NAMALWA (cell line): Measurements from ENCODE around the gene IFI27L2.
"Not testable (repeated sequence)": the region's sequence is repeated elsewhere in the genome, so short reads cannot be mapped to it uniquely, and the experiment has no call there.

Experiments
- DNase-seq: peaks from one replicate; pipeline ENCODE4 v3.0.0-alpha.2; 2015; ENCODE audit warnings: low spot score

Gene IFI27L2, protein sequence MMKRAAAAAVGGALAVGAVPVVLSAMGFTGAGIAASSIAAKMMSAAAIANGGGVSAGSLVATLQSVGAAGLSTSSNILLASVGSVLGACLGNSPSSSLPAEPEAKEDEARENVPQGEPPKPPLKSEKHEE

DNA sequence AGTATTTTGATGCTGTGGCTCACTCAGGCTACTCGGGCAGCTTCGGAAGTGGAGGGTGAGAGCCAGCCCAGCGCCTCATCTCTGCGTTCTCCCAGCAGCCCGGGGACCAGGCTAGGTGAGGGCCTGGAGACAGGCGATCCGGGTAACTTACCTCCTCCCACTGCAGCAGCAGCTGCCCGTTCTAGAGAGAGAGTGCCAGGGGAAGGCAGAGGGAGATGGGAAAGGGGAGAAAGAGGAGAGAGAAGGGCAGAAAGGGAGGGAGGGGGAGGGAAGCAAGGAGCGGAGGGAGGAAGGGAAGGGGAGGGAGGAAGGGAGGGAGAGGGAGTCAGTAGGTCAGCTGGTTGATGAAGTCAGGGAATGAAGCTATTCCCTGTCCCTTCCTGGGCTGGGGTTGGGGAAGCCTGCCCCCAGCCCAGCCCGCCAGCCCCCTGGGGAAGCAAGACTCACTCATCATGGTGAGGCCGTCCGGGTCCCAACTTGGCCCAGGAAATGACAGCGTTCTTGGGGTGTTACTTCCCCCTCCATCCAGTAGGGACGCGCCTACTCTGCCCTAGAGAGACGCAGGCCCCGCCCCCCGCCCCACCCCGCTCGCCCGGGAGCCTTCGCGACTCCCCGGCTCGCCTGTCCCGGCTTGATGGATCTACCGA, at the start of gene IFI27L2:
IFI27L2 (minus strand) TSS at position 494 of the 647 bp plus-strand sequence; CDS start at position 454, 40 bp downstream.
- DNase-seq: peak; percentile 80

DNA sequence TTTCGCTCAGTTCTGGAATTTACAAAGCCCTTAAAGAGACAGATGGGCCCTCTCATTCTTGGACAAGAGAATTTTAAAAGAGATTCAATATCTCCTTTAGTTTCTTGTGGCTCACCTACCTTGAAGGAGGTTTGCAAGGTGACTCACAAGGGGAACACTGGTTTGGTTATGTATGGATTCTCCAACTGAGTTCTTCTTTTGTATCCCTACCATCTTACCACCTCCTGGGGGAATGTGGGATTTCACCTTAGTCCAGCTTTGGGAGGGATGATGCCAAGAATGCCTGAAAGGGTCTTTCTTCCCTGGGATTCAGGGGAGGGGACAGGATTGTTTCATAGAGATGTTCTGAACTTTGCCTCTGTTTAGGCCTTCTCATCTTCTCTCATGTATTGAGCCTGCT, 48.4 kb upstream of the IFI27L2 start:
- no peak for DNase-seq

DNA sequence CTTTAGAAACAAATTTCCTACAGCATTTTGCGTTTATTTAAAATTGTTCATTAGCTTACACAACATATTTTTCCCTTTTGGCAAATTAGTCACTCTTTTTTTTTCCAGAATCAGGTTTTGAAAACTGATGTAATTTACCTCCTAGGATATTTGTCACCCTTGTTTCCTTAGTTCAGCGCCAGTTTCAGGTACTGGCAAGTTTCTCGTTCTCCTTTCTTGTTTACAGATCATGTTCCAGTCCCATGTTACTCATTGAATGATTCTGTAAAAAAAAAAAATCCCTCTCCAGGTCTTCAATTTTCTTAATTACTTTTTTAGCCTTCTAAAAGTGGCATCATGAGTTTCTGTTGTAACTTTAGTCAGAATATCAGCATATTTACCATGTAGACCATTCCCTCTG, 47.4 kb upstream of the IFI27L2 start:
- no peak for DNase-seq

DNA sequence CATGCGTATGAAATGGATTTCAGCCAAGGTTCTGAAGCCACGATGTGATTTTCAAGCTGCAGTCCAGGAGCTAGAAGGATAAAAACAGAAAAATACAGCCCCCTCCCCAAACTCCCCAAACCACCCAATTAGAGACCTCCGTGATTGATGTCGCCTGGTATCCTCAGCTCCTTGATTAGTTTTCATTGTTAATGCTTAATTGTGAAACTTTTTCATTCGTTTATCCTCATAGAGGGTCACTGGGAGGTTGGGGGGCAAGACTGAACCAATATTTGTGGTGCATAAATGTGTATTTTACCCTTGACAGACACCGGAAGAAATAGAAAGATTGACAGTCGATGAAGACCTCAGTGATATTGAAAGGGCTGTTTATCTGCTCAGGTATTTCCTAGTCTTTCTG, 46.3 kb upstream of the IFI27L2 start:
- DNase-seq: no peak

DNA sequence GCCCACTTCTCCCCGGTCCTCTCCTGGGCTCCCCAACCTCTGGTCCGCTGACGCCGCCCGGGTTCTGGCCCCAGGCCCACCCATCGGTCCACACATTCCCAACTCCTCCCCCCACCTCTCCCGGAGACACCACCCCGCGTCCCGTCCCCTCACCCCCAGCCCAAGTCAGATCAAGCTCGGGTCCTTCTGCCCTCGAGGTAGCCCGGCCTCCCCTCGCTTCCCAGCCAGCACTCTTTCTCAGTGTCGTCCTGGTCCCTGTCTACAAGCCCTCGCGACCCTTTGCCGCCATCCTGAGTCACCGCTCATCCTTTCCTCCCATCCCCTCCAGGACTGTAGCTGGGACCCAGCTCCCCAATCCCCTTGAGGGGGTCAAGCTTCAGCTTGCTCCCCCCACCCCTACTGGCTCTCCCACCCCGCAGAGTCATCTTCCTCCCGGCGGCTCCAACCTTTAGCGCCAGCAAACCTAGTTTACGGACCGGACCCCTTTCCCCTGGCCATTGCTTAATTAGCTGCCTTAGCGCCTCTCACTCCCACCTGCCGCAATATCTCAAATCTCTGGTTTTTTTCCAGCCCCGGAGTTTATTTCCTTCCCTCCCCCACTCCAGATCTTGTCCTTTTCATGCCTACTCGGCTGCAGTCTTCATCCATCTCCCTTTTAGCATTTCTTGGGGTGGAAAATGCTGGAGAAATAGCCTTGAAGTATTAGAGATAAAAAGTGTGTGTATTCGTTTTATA, 45.8 kb upstream of the IFI27L2 start:
- no peak for DNase-seq

DNA sequence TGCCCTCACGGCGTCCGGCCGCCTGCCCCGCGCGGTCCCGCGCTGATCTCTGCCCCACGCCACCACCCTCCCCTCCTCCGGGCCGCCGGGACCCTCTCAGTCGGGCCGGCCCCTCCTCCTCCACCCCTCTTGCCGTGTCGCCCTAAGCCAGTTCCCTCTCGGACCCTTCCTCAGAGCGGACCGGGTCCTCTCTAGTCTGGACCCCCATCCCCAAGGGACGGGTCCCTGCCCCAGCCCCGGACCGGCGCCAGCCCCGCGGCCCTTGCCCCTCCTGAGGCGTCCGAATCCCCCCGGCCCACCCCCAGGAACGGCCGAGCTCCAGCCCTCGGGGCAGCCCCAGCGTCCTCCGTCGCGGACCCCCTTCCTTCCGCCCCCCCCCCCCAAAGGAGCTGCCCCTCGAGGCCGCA, 45.2 kb upstream of the IFI27L2 start:
- peak; percentile 5 for DNase-seq

DNA sequence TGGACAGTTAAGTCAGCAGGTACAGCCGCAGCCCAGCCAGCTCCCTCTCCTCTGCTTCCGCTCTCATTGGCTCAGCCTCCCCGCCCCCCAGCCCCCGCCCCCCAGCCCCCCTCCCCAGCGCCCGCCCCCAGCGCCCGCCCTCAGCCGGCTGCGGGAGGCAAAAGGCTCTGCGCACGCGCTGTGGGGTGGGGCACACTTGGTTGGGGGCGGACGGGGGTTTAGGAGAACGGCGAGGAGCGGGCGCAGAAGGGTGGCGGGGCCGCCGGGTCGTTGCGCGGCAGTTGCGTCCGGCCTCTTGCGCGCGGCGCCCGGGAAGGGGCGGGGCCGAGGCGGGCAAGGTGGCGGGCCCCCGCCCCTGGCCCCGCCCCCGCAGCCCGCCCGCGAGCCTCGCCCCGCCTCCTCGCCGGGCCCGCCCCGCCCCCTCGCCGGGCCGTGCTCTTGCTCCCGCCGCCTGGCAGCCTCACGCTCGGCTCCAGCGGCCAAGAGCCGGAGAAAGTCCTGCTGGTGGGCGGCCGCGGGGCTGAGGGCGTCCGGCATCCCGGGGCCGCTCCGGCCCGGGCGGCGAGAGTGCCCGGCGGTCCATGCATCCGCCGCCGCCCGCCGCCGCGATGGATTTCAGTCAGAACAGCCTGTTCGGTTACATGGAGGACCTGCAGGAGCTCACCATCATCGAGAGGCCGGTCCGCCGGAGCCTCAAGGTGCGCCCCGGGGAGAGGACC, 44.6 kb upstream of the IFI27L2 start, which contains the start of gene PPP4R4:
PPP4R4 (plus strand) TSS at position 438 of the 719 bp plus-strand sequence; CDS start at position 582, 144 bp downstream.
- DNase-seq: peak; percentile 93

DNA sequence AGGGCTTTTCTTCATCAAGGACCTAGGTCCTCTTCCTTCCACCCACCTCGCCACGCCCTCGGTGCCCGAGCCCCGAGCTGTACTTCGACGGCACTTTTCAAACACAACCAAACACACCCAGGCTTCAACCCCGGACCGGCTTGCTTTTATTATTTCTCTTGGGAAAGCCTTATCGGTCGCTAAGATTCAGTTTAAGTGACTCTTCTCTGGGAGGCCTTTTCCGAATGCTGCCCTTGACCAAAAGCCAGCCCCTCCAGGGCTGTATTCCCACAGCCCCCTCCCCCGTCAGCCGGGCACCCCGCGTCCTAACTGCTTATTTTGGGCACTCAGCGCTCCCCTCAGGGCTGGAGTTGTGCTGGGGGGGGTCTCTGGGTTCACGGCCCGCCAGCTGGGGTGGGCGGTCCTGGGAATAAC, 44.1 kb upstream of the IFI27L2 start:
- DNase-seq: no peak

DNA sequence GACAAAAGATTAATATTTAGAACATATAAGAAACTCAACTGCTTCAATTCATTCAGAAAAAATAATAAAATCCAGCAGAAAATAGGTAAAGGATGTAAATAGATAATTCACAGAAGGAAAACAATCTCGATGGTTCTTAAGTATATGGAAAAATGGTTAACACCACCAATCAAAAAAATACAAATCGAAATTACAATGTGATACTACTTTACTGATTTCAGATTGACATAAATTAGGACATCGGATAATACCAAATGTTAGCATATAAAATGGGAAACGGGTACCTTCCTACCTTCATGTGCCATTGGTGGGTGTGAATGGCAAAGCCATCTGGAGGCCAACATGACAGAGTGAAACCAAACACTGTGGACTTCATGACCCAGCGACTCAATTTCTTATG, 43.1 kb upstream of the IFI27L2 start:
- no peak for DNase-seq

DNA sequence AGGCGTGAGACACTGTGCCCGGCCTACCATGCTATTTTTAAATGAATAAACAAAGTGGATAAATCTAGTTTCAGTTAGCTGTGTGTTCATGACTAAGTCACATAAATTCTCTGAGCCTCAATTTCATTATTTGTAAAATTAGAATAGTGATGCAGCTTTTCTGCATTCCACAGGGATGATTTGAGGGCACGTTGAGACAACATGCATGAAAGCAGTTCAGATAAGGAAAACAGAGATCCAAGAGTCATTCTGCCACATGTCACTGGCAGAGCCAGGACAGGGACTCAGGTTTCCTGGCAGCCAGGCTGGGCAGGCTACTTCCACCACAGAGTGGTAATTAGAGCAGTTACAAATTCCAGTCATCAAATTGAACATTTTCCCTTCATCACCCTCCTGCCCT, 41.8 kb upstream of the IFI27L2 start:
- DNase-seq: no peak

DNA sequence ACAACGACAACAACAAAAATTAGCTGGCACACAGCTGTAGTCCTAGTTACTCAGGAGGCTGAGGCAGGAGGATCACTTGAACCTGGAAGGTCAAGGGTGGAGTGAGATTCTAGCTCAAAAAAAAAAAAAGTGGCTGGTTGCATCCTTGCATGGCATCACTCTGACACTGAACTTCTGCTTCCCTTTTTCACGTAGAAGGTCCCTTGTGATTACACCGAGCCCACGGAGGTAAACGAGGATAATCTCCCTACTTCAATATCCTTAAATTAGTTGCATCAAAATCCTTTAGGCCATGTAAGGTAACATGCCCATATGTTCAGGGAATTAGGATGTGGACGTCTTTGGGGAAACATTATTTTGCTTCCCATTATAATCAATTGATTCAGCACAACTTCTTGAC, 40.7 kb upstream of the IFI27L2 start:
- no peak for DNase-seq

DNA sequence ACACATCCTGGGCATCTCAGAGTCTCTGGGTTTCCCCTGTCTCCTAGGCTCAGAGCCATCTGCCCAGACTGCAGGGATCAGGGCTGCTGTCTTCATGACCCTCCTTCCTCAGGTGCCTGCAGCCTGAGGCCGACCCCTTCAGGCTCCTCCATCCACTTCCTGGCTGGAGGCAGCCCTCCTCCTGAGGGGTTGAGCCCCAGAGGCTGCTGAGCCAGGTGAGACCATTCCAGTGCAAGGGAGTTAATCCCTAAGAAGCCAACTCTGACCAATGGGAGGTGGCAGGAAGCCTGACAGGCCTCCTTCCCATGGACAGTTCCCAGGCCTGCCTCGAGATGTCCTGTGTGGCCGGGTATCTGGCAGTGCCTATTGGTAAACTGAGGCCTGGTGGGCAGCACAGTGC, 36.3 kb upstream of the IFI27L2 start:
- DNase-seq: no peak

DNA sequence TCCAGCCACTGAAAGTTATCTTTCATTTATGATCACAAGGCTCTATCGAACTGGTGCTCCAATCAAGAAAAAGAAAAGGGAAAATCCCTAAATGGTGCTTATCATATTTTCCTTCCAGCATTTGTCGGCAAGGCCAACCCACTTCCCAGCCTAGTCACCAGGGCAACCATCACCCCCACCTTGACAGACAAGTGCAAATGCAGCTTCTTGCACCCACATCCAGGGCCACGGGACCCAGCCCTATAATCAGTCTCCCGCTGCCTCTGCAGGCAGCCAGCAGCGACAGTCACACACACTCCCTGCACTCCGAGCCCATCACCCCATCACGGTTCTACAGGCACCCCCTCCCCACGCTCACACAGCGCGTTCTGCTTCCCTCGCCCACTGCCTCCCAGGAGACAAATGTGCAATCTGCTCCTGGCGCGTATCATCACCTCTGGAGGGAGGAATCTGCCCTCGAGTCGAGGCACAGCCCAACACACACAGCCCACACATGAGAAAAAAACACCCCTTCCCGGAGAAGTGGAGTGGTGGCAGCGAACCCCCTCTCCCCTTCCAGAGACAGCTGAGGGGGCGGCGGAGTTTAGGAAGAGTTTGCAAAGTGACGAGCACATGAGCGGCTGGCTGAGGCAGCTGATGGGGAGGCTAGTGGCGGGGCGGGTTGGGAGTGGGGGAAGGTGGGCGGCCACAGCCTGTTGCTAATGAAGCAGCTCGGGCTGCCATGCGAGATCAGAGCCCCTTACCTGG, 35.5 kb upstream of the IFI27L2 start:
- DNase-seq: no peak

DNA sequence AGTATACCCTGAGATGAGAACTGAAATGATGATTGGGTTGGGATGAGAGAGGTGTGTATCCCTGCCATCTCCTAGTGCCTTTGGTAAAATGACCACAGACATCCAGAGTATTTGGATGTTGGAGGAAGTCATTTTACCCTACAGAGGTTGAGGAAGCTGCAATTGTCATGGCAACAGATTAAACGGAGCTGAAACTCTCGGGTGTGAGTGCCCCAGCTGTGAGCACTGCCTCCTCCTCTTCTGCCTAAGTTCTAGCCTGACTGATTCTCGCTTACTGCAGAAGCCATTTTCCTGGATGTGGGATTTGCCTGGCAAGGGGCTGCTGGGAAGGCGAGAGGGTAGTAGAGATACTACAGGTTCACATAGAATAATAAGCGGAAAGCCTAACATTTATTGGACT, 34.4 kb upstream of the IFI27L2 start:
- DNase-seq: peak; percentile 21

DNA sequence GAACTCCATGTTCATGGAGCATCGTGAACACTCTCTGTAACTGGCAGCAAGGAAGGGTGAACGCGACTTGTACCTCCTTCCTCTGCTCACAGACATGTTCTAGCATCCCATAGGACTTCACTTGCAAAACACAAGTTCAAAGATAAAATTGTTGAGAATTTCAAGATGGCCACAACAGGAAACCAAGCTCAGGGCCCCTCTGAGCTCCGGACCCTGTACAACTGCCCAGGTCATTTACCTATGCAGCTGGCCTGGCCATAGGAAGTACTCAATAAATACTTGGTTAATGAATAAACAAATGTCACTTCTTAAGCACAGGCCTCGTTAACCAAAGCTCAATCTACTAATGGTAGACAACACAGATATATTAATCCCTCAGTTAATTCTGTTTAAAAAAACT, 33.1 kb upstream of the IFI27L2 start:
- no peak for DNase-seq

DNA sequence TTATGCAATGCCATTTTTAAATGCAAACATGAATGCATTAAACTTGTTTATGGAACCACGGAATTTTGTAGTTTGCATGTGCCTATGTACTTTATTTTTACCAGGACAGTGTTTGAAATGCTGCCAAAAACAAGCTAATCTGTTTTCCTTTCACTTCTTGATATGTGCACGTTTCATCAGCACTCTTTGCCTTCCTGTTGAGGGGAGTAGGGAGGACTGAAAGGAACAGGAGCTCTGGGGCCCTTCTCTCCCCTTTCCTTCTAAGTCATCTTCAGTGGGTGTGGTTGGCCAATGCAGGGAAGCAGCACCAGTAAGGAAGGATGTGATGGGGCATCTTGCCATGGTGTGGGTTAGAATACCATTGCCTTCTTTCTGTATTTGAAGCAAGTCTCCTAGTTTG, 32.6 kb upstream of the IFI27L2 start:
- no peak for DNase-seq

DNA sequence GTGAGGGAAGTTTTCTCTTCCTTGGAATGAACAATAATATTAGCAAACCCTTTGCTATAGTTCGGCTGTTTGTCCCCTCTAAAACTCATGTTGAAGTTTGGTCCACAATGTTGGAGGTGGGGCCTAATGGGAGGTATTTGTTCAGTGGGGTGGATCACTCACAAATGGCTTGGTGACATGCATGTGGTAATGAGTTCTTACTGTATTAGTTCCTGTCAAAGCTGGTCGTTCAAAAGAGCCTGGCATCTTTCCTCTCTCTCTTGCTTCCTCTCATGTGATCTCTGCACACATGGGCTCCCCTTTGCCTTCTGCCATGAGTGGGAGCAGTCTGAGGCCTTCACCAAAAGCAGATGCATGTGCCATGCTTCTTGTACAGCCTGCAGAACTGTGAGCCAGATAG, 31.7 kb upstream of the IFI27L2 start:
- no peak for DNase-seq

DNA sequence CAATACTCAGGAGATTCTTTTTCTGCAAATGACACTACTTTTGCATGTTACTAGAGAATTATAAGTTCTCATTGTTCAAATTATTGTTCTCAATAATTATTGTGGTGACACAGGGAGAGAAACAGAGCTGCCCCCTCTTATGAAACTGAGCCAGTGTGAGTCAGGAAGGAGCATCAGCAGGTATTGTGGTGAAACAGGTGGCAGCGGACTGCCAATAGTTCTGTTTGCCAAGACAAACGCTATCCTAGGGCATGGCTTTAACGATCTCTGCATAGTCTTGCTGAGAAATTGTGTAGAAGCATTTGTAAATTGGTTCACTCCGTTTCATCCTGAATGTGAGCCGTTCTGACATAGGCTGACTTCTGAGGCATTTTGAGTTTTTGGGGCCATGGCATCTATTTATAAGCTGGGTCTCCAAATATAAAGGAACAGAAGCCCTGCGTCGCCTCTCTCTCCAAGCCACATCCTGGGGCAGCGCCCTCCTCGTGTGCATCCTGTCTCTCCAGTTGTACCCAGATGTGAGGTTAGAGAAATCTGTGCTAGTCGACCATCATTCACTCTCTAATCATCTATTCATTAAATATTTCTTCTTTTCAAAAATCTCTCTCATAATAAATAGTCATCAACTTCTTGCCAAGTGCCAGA, 29.0 kb upstream of the IFI27L2 start:
- no peak for DNase-seq

DNA sequence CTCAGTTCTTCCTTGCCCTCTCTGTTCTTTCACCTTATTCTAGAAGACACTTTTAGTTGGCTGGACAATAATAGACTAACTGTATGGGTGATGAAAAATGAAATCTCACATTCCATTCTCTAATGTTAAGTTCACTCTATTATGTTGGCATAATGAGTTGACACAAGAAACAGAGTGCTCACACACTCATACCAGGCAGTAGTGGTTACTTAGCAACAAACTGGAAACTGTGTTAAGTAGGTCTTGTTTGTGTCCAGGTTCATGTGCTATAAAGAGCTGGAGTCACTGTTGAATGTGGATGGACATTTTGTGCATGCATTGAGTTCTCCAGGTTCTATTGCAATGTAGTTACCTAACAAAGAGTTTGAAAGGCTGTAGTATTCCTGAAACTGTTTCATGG, 27.8 kb upstream of the IFI27L2 start:
- no peak for DNase-seq

DNA sequence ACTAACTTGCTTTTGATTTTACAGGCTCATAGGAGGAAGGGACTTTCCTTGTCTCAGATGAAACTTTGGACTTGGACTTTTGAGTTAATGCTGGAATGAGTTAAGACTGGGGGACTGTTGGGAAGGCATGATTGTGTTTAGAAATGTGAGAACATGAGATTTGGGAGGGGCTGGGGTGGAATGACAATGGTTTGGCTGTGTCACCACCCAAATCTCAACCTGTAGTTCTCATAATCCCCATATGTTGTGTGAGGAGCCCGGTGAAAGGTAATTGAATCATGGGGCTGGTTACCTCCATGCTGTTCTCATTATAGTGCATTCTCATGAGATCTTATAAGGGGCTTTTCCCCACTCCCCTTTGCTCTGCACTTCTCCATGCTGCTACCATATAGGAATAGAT, 26.7 kb upstream of the IFI27L2 start:
- DNase-seq: not testable (repeated sequence)

DNA sequence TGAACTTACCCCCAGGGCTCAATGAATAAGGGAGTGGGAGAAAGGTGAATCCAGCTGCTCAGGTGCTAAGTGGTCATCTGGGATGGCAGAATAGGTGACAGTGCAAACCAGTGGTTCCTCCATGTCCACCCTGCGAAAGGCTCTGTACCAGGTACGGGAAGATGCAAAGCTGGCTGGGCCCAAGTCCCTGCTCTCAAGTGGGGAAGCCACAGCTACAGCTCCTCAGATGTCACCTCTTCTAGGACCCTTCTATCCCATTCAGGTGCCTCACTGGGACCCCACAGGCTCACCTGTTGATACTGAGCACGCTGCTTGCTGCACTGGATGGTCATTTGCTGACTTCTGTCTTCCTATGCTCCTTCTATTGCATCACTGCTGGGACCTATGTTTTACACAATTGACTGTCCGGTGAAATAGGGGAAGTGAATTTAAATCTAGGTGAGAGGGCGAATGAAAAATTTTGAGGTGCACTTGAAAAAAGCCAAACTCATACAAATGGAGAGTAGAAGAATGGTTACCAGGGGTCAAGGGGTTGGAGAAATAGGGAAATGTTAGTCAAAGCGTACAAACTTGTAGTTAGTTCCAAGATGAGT, 24.4 kb upstream of the IFI27L2 start:
- no peak for DNase-seq
